SU-DHL-6 (cell line): ENCODE measurements around the gene TMCC3.

ENCODE experiments used
- CTCF ChIP-seq: fragments of 200-600 bp; sonication (generic); IDR thresholded peaks from one replicate; pipeline ENCODE4 v1.5.1; 2017; ENCODE audit warnings: antibody characterized with exemption, mild to moderate bottlenecking, low read length, moderate library complexity; ENCODE audit not compliant: insufficient read depth, poor library complexity, severe bottlenecking
- EZH2phosphoT487 ChIP-seq: fragments of 200-600 bp; sonication (generic), shearing (Covaris generic); conservative IDR thresholded peaks from 2 replicates; pipeline ENCODE4 v1.6.1; 2018; ENCODE audit warnings: mild to moderate bottlenecking, antibody characterized with exemption, low read length, moderate library complexity, mixed read lengths

- TF ChIP-seq CTCF (no peak), EZH2phosphoT487 (no peak)
Measured at GRCh38 chr12:94615260-94616181, 34.8 kb downstream of the TMCC3 start.
